Neural progenitor cell (in vitro differentiated cells): ENCODE measurements around the gene SYNJ2. TPM values are rescaled to one million over a fixed set of nuclear protein-coding genes. Genes with fewer than 3 reads are reported as not detected.

Experiments used
- DNase-seq: peaks from one replicate; pipeline ENCODE4 v3.0.0-alpha.2; 2016; ENCODE audit warnings: low spot score
- H2AFZ ChIP-seq: fragments of 200-600 bp; sonication (generic); replicated peaks from 2 replicates; pipeline ENCODE4 v1.6.1; 2016; ENCODE audit warnings: antibody characterized with exemption
- H3F3A ChIP-seq: fragments of 200-600 bp; sonication (generic); 2 replicates; pipeline ENCODE4 v1.6.1; 2016; ENCODE audit warnings: antibody characterized with exemption, low read depth
- H3K27ac ChIP-seq: fragments of 200-600 bp; sonication (generic); 2 replicates; pipeline ENCODE4 v1.5.1; 2016; ENCODE audit warnings: mild to moderate bottlenecking
- H3K27me3 ChIP-seq: fragments of 200-600 bp; sonication (generic); 2 replicates; pipeline ENCODE4 v1.6.1; 2016; ENCODE audit warnings: mild to moderate bottlenecking, moderate library complexity
- H3K36me3 ChIP-seq: fragments of 200-600 bp; sonication (generic); 2 replicates; pipeline ENCODE4 v1.5.1; 2016
- H3K4me1 ChIP-seq: fragments of 200-600 bp; sonication (generic); 2 replicates; pipeline ENCODE4 v1.6.1; 2016; ENCODE audit warnings: mixed run types
- H3K4me2 ChIP-seq: fragments of 200-600 bp; sonication (generic); 2 replicates; pipeline ENCODE4 v1.6.1; 2016
- H3K4me3 ChIP-seq: fragments of 200-600 bp; sonication (generic); 2 replicates; pipeline ENCODE4 v1.5.1; 2016
- H3K79me2 ChIP-seq: fragments of 200-600 bp; sonication (generic); 2 replicates; pipeline ENCODE4 v1.6.1; 2016; ENCODE audit warnings: low read depth
- H3K9ac ChIP-seq: fragments of 200-600 bp; sonication (generic); 2 replicates; pipeline ENCODE4 v1.6.1; 2016
- H3K9me3 ChIP-seq: fragments of 200-600 bp; sonication (generic); 2 replicates; pipeline ENCODE4 v1.5.1; 2016; ENCODE audit warnings: low read depth
- H4K20me1 ChIP-seq: fragments of 200-600 bp; sonication (generic); 2 replicates; pipeline ENCODE4 v1.6.1; 2016; ENCODE audit warnings: low read depth
- H3K27ac Mint-ChIP-seq: 3 replicates; pipeline ENCODE4 v1.8.0; 2021; ENCODE audit warnings: mixed read lengths
- H3K27me3 Mint-ChIP-seq: 2 replicates; pipeline ENCODE4 v1.8.0; 2022; ENCODE audit warnings: low read depth, mild to moderate bottlenecking, inconsistent platforms, moderate library complexity, mixed read lengths; ENCODE audit not compliant: insufficient read depth
- H3K36me3 Mint-ChIP-seq: 3 replicates; pipeline ENCODE4 v1.8.0; 2021; ENCODE audit warnings: mixed read lengths
- H3K4me1 Mint-ChIP-seq: 3 replicates; pipeline ENCODE4 v1.8.0; 2021; ENCODE audit warnings: mixed read lengths
- H3K4me3 Mint-ChIP-seq: 3 replicates; pipeline ENCODE4 v1.8.0; 2021; ENCODE audit warnings: mild to moderate bottlenecking, moderate library complexity, mixed read lengths
- H3K9me3 Mint-ChIP-seq: 3 replicates; pipeline ENCODE4 v1.8.0; 2020; ENCODE audit warnings: mixed read lengths
- EZH2 ChIP-seq: fragments of 200-600 bp; sonication (generic); IDR thresholded peaks from 2 replicates; pipeline ENCODE4 v1.6.1; 2017; ENCODE audit warnings: antibody characterized with exemption, mild to moderate bottlenecking, moderate library complexity
- EZH2phosphoT487 ChIP-seq: fragments of 200-600 bp; sonication (generic); IDR thresholded peaks from 2 replicates; pipeline ENCODE4 v1.6.1; 2017; ENCODE audit warnings: antibody characterized with exemption
- total RNA-seq: library from RNA; depleted of rRNA; stranded (reverse); fragments of >200 nt; gene quantifications from 2 replicates; pipeline ENCODE4 v1.2.3, GENCODE V29; 2015; ENCODE audit warnings: low replicate concordance
- TF ChIP-seq, protein P1 (sequence below): fragments of 200-600 bp; sonication (generic); IDR thresholded peaks from 2 replicates; pipeline ENCODE4 v1.5.1; 2017; ENCODE audit warnings: antibody characterized with exemption, mild to moderate bottlenecking

Gene SYNJ2
- total RNA-seq, 1 donor from 2014 or later, result 4.8 TPM

DNA sequence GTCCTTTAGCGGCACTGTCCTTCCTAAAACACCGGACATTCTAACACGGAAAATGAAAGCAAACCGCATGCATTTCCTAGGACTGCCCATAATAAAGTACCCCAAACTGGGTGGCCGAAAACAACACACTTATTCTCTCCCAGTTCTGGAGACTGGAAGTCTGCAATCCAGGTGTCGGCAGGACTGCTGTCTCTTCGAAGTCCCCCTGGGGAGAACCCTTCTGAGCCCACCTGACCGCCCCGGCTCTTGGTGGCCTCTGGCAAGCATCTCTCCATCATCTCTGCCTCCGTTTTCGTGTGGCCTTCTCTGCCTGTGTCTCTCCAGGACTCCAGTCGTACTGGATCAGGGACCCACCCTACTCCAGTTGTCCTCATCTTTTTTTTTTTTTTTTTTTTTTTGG, 55.4 kb downstream of the SYNJ2 start:
- Histone ChIP-seq H3K36me3 (no peaks in the 10 kb centered on the region), H2AFZ (no peak overlapping the region), H3K4me1 (peaks cover 6% of the 10 kb centered on the region), H3K79me2 (no peaks in the 10 kb centered on the region), H3K27ac (no peak overlapping the region), H3K27me3 (no peaks in the 10 kb centered on the region), H4K20me1 (no peaks in the 10 kb centered on the region), H3F3A (no peaks in the 10 kb centered on the region), H3K9ac (no peak overlapping the region), H3K9me3 (no peaks in the 10 kb centered on the region), H3K4me2 (no peak overlapping the region), H3K4me3 (no peak overlapping the region)
- Mint-ChIP-seq H3K4me1 (peaks cover 31% of the 10 kb centered on the region), H3K9me3 (peaks cover 3% of the 10 kb centered on the region), H3K27ac (no peak overlapping the region), H3K36me3 (peaks cover 4% of the 10 kb centered on the region), H3K27me3 (peaks cover 14% of the 10 kb centered on the region), H3K4me3 (no peak overlapping the region)
- TF ChIP-seq, protein P1, sequence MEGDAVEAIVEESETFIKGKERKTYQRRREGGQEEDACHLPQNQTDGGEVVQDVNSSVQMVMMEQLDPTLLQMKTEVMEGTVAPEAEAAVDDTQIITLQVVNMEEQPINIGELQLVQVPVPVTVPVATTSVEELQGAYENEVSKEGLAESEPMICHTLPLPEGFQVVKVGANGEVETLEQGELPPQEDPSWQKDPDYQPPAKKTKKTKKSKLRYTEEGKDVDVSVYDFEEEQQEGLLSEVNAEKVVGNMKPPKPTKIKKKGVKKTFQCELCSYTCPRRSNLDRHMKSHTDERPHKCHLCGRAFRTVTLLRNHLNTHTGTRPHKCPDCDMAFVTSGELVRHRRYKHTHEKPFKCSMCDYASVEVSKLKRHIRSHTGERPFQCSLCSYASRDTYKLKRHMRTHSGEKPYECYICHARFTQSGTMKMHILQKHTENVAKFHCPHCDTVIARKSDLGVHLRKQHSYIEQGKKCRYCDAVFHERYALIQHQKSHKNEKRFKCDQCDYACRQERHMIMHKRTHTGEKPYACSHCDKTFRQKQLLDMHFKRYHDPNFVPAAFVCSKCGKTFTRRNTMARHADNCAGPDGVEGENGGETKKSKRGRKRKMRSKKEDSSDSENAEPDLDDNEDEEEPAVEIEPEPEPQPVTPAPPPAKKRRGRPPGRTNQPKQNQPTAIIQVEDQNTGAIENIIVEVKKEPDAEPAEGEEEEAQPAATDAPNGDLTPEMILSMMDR, result no peak
- TF ChIP-seq EZH2phosphoT487 (no peak), EZH2 (no peak)
- DNase-seq, result no peak

- TF ChIP-seq, protein P1, result no peak
- TF ChIP-seq EZH2 (no peak), EZH2phosphoT487 (no peak)
Measured at GRCh38 chr6:158037771-158038170, 56.1 kb downstream of the SYNJ2 start.

DNA sequence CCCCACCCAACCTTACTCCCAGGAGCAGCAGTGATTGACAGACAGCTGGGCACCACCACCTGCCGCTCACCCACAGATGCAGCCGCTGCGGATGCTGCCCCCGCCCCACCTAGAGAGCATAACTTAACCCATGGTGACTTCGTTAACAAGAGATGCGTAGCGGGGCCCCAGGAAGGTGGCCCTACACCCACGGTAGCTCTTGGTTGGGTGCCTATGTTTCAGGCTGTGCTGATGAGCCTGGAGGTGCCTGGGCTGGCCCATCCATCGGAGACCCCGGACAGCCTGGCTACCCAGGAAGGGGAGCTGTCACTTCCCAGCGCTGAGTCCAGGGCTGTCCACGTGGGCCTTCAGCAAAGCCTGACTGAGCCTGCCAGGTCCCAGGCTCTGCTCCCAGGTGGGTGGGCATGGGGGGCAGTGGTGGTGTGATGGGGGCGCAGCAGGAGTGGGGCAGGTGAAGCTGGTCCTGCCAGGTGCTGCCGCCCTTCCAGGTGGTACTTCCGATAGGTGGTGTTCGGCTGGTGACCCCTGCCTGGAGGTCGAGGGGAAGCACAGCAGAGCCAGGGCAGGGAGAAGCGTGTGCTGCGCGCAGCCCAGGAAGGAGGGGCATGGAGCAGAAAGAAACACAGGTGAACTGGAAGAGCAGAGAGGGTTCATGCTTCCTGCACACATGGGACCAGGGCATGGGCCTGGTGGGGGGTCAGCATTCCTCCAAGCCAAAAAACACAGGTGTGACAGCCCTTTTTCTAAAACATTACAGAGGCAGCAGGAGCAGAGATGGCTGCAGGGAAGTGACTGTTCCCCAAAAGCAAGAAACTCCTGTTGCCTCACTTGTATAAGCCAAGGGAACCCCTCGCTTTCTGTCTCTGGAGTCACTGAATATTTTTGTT, 56.9 kb downstream of the SYNJ2 start:
- Histone ChIP-seq H3K27ac (no peak overlapping the region), H3K79me2 (no peaks in the 10 kb centered on the region)

More at GRCh38 chr6:158037771-158038170, 56.1 kb downstream of the SYNJ2 start:
- Histone ChIP-seq H4K20me1 (no peaks in the 10 kb centered on the region), H3K9me3 (no peaks in the 10 kb centered on the region), H2AFZ (no peak overlapping the region), H3K36me3 (no peaks in the 10 kb centered on the region), H3K27me3 (no peaks in the 10 kb centered on the region), H3K79me2 (no peaks in the 10 kb centered on the region), H3K4me2 (no peak overlapping the region), H3K9ac (no peak overlapping the region), H3K4me1 (peaks cover 6% of the 10 kb centered on the region), H3F3A (no peaks in the 10 kb centered on the region), H3K27ac (no peak overlapping the region), H3K4me3 (no peak overlapping the region)
- H3K4me3 Mint-ChIP-seq, result no peak overlapping the region
- peaks cover 3% of the 10 kb centered on the region for H3K9me3 Mint-ChIP-seq
- H3K27me3 Mint-ChIP-seq, result peaks cover 14% of the 10 kb centered on the region
- H3K36me3 Mint-ChIP-seq, result peaks cover 4% of the 10 kb centered on the region
- H3K27ac Mint-ChIP-seq, result no peak overlapping the region
- H3K4me1 Mint-ChIP-seq, result peaks cover 33% of the 10 kb centered on the region
- DNase-seq, result no peak

More for the DNA sequence above, 56.9 kb downstream of the SYNJ2 start:
- Histone ChIP-seq H3K9me3 (no peaks in the 10 kb centered on the region), H3F3A (no peaks in the 10 kb centered on the region), H3K4me1 (peaks cover 6% of the 10 kb centered on the region), H3K4me2 (no peak overlapping the region), H3K4me3 (no peak overlapping the region), H4K20me1 (no peaks in the 10 kb centered on the region), H3K36me3 (no peaks in the 10 kb centered on the region), H2AFZ (no peak overlapping the region), H3K27me3 (no peaks in the 10 kb centered on the region), H3K9ac (no peak overlapping the region)
- DNase-seq, result no peak
- Mint-ChIP-seq H3K27me3 (peaks cover 13% of the 10 kb centered on the region), H3K4me3 (no peak overlapping the region), H3K27ac (no peak overlapping the region), H3K36me3 (peaks cover 4% of the 10 kb centered on the region), H3K4me1 (peaks cover 33% of the 10 kb centered on the region), H3K9me3 (peaks cover 3% of the 10 kb centered on the region)
- TF ChIP-seq, protein P1, result no peak
- TF ChIP-seq EZH2 (no peak), EZH2phosphoT487 (no peak)
